Measurements from ENCODE around the gene ZNF865.
A peak's percentile ranks its signal among the peaks of the same experiment; 100 is the strongest.
"Not testable (repeated sequence)": the region's sequence is repeated elsewhere in the genome, so short reads cannot be mapped to it uniquely, and the experiment has no call there.

Gene ZNF865

GRCh38 chr19:55581823-55582223, 23.6 kb upstream of the ZNF865 start:
- H3K4me3 Mint-ChIP-seq: peak overlapping the region; percentile 20
- H3K4me1 Mint-ChIP-seq (ENCODE audit: low read depth): peaks cover 31% of the 10 kb centered on the region
- H3K27ac Mint-ChIP-seq: no peak overlapping the region
- H3K9me3 Mint-ChIP-seq (ENCODE audit: low read depth): no peaks in the 10 kb centered on the region
- H3K36me3 Mint-ChIP-seq: peaks cover 6% of the 10 kb centered on the region
- H3K27me3 Mint-ChIP-seq: no peaks in the 10 kb centered on the region

GRCh38 chr19:55582284-55582683, 23.2 kb upstream of the ZNF865 start:
- H3K4me3 Mint-ChIP-seq; H3K27me3 Mint-ChIP-seq; H3K36me3 Mint-ChIP-seq; H3K9me3 Mint-ChIP-seq (ENCODE audit: low read depth); H3K27ac Mint-ChIP-seq: not testable (repeated sequence)
- H3K4me1 Mint-ChIP-seq (ENCODE audit: low read depth): peaks cover 35% of the 10 kb centered on the region

GRCh38 chr19:55583897-55584296, 21.6 kb upstream of the ZNF865 start:
- not testable (repeated sequence) for H3K9me3 Mint-ChIP-seq (ENCODE audit: low read depth); H3K27me3 Mint-ChIP-seq; H3K27ac Mint-ChIP-seq; H3K36me3 Mint-ChIP-seq; H3K4me3 Mint-ChIP-seq
- H3K4me1 Mint-ChIP-seq (ENCODE audit: low read depth): peaks cover 43% of the 10 kb centered on the region

GRCh38 chr19:55584871-55585270, 20.6 kb upstream of the ZNF865 start:
- Mint-ChIP-seq H3K9me3 (ENCODE audit: low read depth) (no peaks in the 10 kb centered on the region), H3K36me3 (peaks cover under 1% of the 10 kb centered on the region), H3K4me1 (ENCODE audit: low read depth) (peaks cover 43% of the 10 kb centered on the region), H3K4me3 (no peak overlapping the region), H3K27me3 (no peaks in the 10 kb centered on the region), H3K27ac (no peak overlapping the region)

GRCh38 chr19:55585658-55586339, 19.6 kb upstream of the ZNF865 start:
- Mint-ChIP-seq H3K4me1 (ENCODE audit: low read depth) (peaks cover 42% of the 10 kb centered on the region), H3K36me3 (no peaks in the 10 kb centered on the region), H3K27ac (no peak overlapping the region), H3K27me3 (no peaks in the 10 kb centered on the region), H3K4me3 (peak overlapping the region; percentile 88), H3K9me3 (ENCODE audit: low read depth) (no peaks in the 10 kb centered on the region)

- peak overlapping the region; percentile 88 for H3K4me3 Mint-ChIP-seq
- H3K9me3 Mint-ChIP-seq (ENCODE audit: low read depth): no peaks in the 10 kb centered on the region
- peak overlapping the region; percentile 50 for H3K27ac Mint-ChIP-seq
- H3K36me3 Mint-ChIP-seq: peaks cover 6% of the 10 kb centered on the region
- H3K4me1 Mint-ChIP-seq (ENCODE audit: low read depth): peaks cover 31% of the 10 kb centered on the region
- H3K27me3 Mint-ChIP-seq: no peaks in the 10 kb centered on the region
Observed at GRCh38 chr19:55586976-55587668, 18.3 kb upstream of the ZNF865 start.

GRCh38 chr19:55588738-55589137, 16.7 kb upstream of the ZNF865 start:
- H3K4me1 Mint-ChIP-seq (ENCODE audit: low read depth): peaks cover 30% of the 10 kb centered on the region
- no peak overlapping the region for H3K27ac Mint-ChIP-seq
- peaks cover 6% of the 10 kb centered on the region for H3K36me3 Mint-ChIP-seq
- no peaks in the 10 kb centered on the region for H3K27me3 Mint-ChIP-seq
- H3K9me3 Mint-ChIP-seq (ENCODE audit: low read depth): no peaks in the 10 kb centered on the region
- no peak overlapping the region for H3K4me3 Mint-ChIP-seq

GRCh38 chr19:55590109-55590508, 15.3 kb upstream of the ZNF865 start:
- H3K9me3 Mint-ChIP-seq (ENCODE audit: low read depth): no peaks in the 10 kb centered on the region
- H3K36me3 Mint-ChIP-seq: peaks cover 10% of the 10 kb centered on the region
- H3K27ac Mint-ChIP-seq: no peak overlapping the region
- H3K27me3 Mint-ChIP-seq: no peaks in the 10 kb centered on the region
- H3K4me1 Mint-ChIP-seq (ENCODE audit: low read depth): peaks cover 30% of the 10 kb centered on the region
- H3K4me3 Mint-ChIP-seq: no peak overlapping the region

- Mint-ChIP-seq H3K4me3 (no peak overlapping the region), H3K27me3 (no peaks in the 10 kb centered on the region)
Observed at GRCh38 chr19:55590617-55591016, 14.8 kb upstream of the ZNF865 start.

GRCh38 chr19:55591555-55591954, 13.9 kb upstream of the ZNF865 start:
- H3K27me3 Mint-ChIP-seq: no peaks in the 10 kb centered on the region
- no peak overlapping the region for H3K4me3 Mint-ChIP-seq
- peaks cover 22% of the 10 kb centered on the region for H3K4me1 Mint-ChIP-seq (ENCODE audit: low read depth)
- peaks cover 18% of the 10 kb centered on the region for H3K36me3 Mint-ChIP-seq
- H3K9me3 Mint-ChIP-seq (ENCODE audit: low read depth): no peaks in the 10 kb centered on the region
- no peak overlapping the region for H3K27ac Mint-ChIP-seq

More at GRCh38 chr19:55590617-55591016, 14.8 kb upstream of the ZNF865 start:
- H3K9me3 Mint-ChIP-seq (ENCODE audit: low read depth): no peaks in the 10 kb centered on the region
- no peak overlapping the region for H3K27ac Mint-ChIP-seq
- H3K4me1 Mint-ChIP-seq (ENCODE audit: low read depth): peaks cover 27% of the 10 kb centered on the region
- H3K36me3 Mint-ChIP-seq: peaks cover 15% of the 10 kb centered on the region

- Mint-ChIP-seq H3K27ac (no peak overlapping the region), H3K27me3 (no peaks in the 10 kb centered on the region), H3K9me3 (ENCODE audit: low read depth) (no peaks in the 10 kb centered on the region), H3K4me1 (ENCODE audit: low read depth) (peaks cover 13% of the 10 kb centered on the region), H3K36me3 (peaks cover 21% of the 10 kb centered on the region), H3K4me3 (no peak overlapping the region)
Observed at GRCh38 chr19:55592391-55593090, 12.9 kb upstream of the ZNF865 start.

- H3K9me3 Mint-ChIP-seq (ENCODE audit: low read depth): no peaks in the 10 kb centered on the region
- no peaks in the 10 kb centered on the region for H3K27me3 Mint-ChIP-seq
- H3K4me3 Mint-ChIP-seq: no peak overlapping the region
- peaks cover 23% of the 10 kb centered on the region for H3K36me3 Mint-ChIP-seq
- no peak overlapping the region for H3K27ac Mint-ChIP-seq
- H3K4me1 Mint-ChIP-seq (ENCODE audit: low read depth): peaks cover 12% of the 10 kb centered on the region
Observed at GRCh38 chr19:55593096-55593772, 12.2 kb upstream of the ZNF865 start.

GRCh38 chr19:55594996-55595545, 10.4 kb upstream of the ZNF865 start:
- Mint-ChIP-seq H3K36me3 (peaks cover 25% of the 10 kb centered on the region), H3K27me3 (no peaks in the 10 kb centered on the region), H3K9me3 (ENCODE audit: low read depth) (no peaks in the 10 kb centered on the region), H3K4me3 (no peak overlapping the region), H3K4me1 (ENCODE audit: low read depth) (peaks cover 10% of the 10 kb centered on the region), H3K27ac (peak overlapping the region; percentile 61)

- no peak overlapping the region for H3K4me3 Mint-ChIP-seq
- H3K27ac Mint-ChIP-seq: no peak overlapping the region
- no peaks in the 10 kb centered on the region for H3K9me3 Mint-ChIP-seq (ENCODE audit: low read depth)
- H3K4me1 Mint-ChIP-seq (ENCODE audit: low read depth): peaks cover 14% of the 10 kb centered on the region
- H3K27me3 Mint-ChIP-seq: no peaks in the 10 kb centered on the region
- peaks cover 24% of the 10 kb centered on the region for H3K36me3 Mint-ChIP-seq
Observed at GRCh38 chr19:55596304-55596703, 9.1 kb upstream of the ZNF865 start.
